HG03558 (cell line): ENCODE data around the gene SLC7A7.
"Not testable (repeated sequence)": the region's sequence is repeated elsewhere in the genome, so short reads cannot be mapped to it uniquely, and the experiment has no call there.

Source experiments
- ATAC-seq: cut with Tn5 transposase; IDR thresholded peaks from one replicate; pipeline ENCODE4 v1.9.1; 2021; ENCODE audit warnings: moderate number of reproducible peaks; ENCODE audit not compliant: unreplicated experiment; ENCODE audit errors: extremely low read depth

The SLC7A7 gene

GRCh38 chr14:22822571-22823098, 7.4 kb upstream of the SLC7A7 start:
- ATAC-seq, result no peak

GRCh38 chr14:22822016-22822570, 6.9 kb upstream of the SLC7A7 start:
- no peak for ATAC-seq

- no peak for ATAC-seq
Observed at GRCh38 chr14:22821193-22822015, 6.2 kb upstream of the SLC7A7 start.

GRCh38 chr14:22820731-22821130, 5.5 kb upstream of the SLC7A7 start:
- ATAC-seq, result no peak

- ATAC-seq, result no peak
Observed at GRCh38 chr14:22819151-22819988, 4.1 kb upstream of the SLC7A7 start.

- no peak for ATAC-seq
Observed at GRCh38 chr14:22814373-22814772, 862 bp downstream of the SLC7A7 start.

- no peak for ATAC-seq
Observed at GRCh38 chr14:22813145-22813544, 2.1 kb downstream of the SLC7A7 start.

- ATAC-seq, result no peak
Observed at GRCh38 chr14:22812744-22813143, 2.5 kb downstream of the SLC7A7 start.

- no peak for ATAC-seq
Observed at GRCh38 chr14:22811722-22812121, 3.5 kb downstream of the SLC7A7 start.

GRCh38 chr14:22808388-22809209, 6.6 kb downstream of the SLC7A7 start:
- no peak for ATAC-seq

- no peak for ATAC-seq
Observed at GRCh38 chr14:22807432-22808087, 7.7 kb downstream of the SLC7A7 start.

GRCh38 chr14:22805235-22805634, 10.0 kb downstream of the SLC7A7 start:
- ATAC-seq, result not testable (repeated sequence)

GRCh38 chr14:22803687-22803974, 11.6 kb downstream of the SLC7A7 start:
- no peak for ATAC-seq

GRCh38 chr14:22802860-22803686, 12.2 kb downstream of the SLC7A7 start:
- ATAC-seq, result no peak

GRCh38 chr14:22801716-22802115, 13.5 kb downstream of the SLC7A7 start:
- no peak for ATAC-seq

- ATAC-seq, result no peak
Observed at GRCh38 chr14:22800346-22800745, 14.9 kb downstream of the SLC7A7 start.

- ATAC-seq, result no peak
Observed at GRCh38 chr14:22798528-22798927, 16.7 kb downstream of the SLC7A7 start.

- ATAC-seq, result no peak
Observed at GRCh38 chr14:22797017-22797917, 18.0 kb downstream of the SLC7A7 start.
